Spinal cord (tissue), 10 donors: Measurements from ENCODE around the gene SCAI. TPM values are rescaled to one million over a fixed set of nuclear protein-coding genes. Genes with fewer than 3 reads are reported as not detected.

Experiments
- DNase-seq, 6 donors: peaks; one replicate each; pipeline versions ENCODE4 v3.0.0 to v3.0.0-alpha.2; 2013 to 2015; ENCODE audit warnings: low spot score in 6 of 6, low read depth in 4 of 6
- H3K27ac ChIP-seq: one replicate; pipeline ENCODE4 v1.5.1; 2013; ENCODE audit warnings: low read depth, low read length, control low read depth
- H3K27me3 ChIP-seq: one replicate; pipeline ENCODE4 v1.6.1; 2013; ENCODE audit warnings: low read length; ENCODE audit not compliant: control insufficient read depth, insufficient read depth
- H3K36me3 ChIP-seq: one replicate; pipeline ENCODE4 v1.6.1; 2013; ENCODE audit warnings: low read length; ENCODE audit not compliant: control insufficient read depth, insufficient read depth
- H3K4me1 ChIP-seq: one replicate; pipeline ENCODE4 v1.6.1; 2013; ENCODE audit warnings: low read length; ENCODE audit not compliant: control insufficient read depth, insufficient read depth
- H3K4me3 ChIP-seq: one replicate; pipeline ENCODE4 v1.5.1; 2013; ENCODE audit warnings: low read depth, low read length, control low read depth
- H3K9me3 ChIP-seq: one replicate; pipeline ENCODE4 v1.6.1; 2013; ENCODE audit warnings: low read length; ENCODE audit not compliant: control insufficient read depth, insufficient read depth
- WGBS: methylation state at CpG from one replicate; pipeline ENCODE4 v1.1.5; 2013; ENCODE audit warnings: missing lambda C conversion rate; ENCODE audit not compliant: insufficient coverage; 5-methylcytosine and 5-hydroxymethylcytosine counted together
- polyA plus RNA-seq, 2 donors: library from polyadenylated mRNA; unstranded; fragments of 120-200 nt; gene quantifications; one replicate each; pipeline ENCODE4 v1.2.1, GENCODE V29; 2013; ENCODE audit not compliant: insufficient read length in 2 of 2
- total RNA-seq, 2 donors: library from RNA; depleted of rRNA in 1 of 2; stranded (reverse); fragments of 120-200 nt in 1 of 2; fragments of >200 nt in 1 of 2; gene quantifications; one replicate each; pipeline versions ENCODE4 v1.2.3 to v1.2.4, GENCODE V29; 2013 to 2014
- donor health status: healthy.

SCAI gene
- total and polyA plus RNA-seq, 4 donors = 11.7 to 36.6 (median 16.0) TPM

GRCh38 chr9:125151730-125152129 is 8.4 kb upstream of the SCAI start:
- no peak for DNase-seq
- Histone ChIP-seq H3K4me1 (no peaks in the 10 kb centered on the region), H3K27ac (no peak overlapping the region), H3K36me3 (peaks cover 33% of the 10 kb centered on the region), H3K9me3 (no peaks in the 10 kb centered on the region), H3K4me3 (no peak overlapping the region), H3K27me3 (no peaks in the 10 kb centered on the region)
- no CpG with 5 or more reads among the region's 2 CpGs for WGBS

- DNase-seq = no peak
- H3K4me1 ChIP-seq = no peaks in the 10 kb centered on the region
- no peak overlapping the region for H3K27ac ChIP-seq
- no peaks in the 10 kb centered on the region for H3K9me3 ChIP-seq
- H3K27me3 ChIP-seq = no peaks in the 10 kb centered on the region
- WGBS = 93% methylated on average over 11 of the region's 12 CpGs
- peaks cover 30% of the 10 kb centered on the region for H3K36me3 ChIP-seq
- H3K4me3 ChIP-seq = no peak overlapping the region
These were observed 7.3 kb upstream of the SCAI start for GRCh38 chr9:125150349-125151245.

GRCh38 chr9:125147401-125147951 is 4.1 kb upstream of the SCAI start:
- Histone ChIP-seq H3K4me1 (peaks cover 4% of the 10 kb centered on the region), H3K36me3 (peaks cover 21% of the 10 kb centered on the region), H3K27ac (no peak overlapping the region), H3K27me3 (no peaks in the 10 kb centered on the region), H3K9me3 (no peaks in the 10 kb centered on the region), H3K4me3 (no peak overlapping the region)
- no CpG with 5 or more reads among the region's 3 CpGs for WGBS
- DNase-seq = no peak

GRCh38 chr9:125146247-125146646 is 2.9 kb upstream of the SCAI start:
- no peak overlapping the region for H3K4me3 ChIP-seq
- WGBS = no CpG with 5 or more reads among the region's 4 CpGs
- DNase-seq = no peak
- H3K4me1 ChIP-seq = peaks cover 4% of the 10 kb centered on the region
- no peaks in the 10 kb centered on the region for H3K9me3 ChIP-seq
- no peak overlapping the region for H3K27ac ChIP-seq
- no peaks in the 10 kb centered on the region for H3K27me3 ChIP-seq
- peaks cover 10% of the 10 kb centered on the region for H3K36me3 ChIP-seq

GRCh38 chr9:125145425-125145824 is 2.1 kb upstream of the SCAI start:
- DNase-seq = no peak
- Histone ChIP-seq H3K27me3 (no peaks in the 10 kb centered on the region), H3K27ac (no peak overlapping the region), H3K4me3 (no peak overlapping the region), H3K9me3 (no peaks in the 10 kb centered on the region), H3K4me1 (peaks cover 4% of the 10 kb centered on the region), H3K36me3 (peaks cover 2% of the 10 kb centered on the region)
- WGBS = no CpG with 5 or more reads among the region's 4 CpGs

GRCh38 chr9:125142560-125143376 is 560 bp downstream of the SCAI start:
- DNase-seq = peak in 2 of 6 donors; percentile 22 to 57
- H3K27ac ChIP-seq = no peak overlapping the region

GRCh38 chr9:125141751-125142150 is 1.6 kb downstream of the SCAI start:
- Histone ChIP-seq H3K4me1 (peaks cover 9% of the 10 kb centered on the region), H3K27ac (no peak overlapping the region), H3K27me3 (no peaks in the 10 kb centered on the region), H3K9me3 (no peaks in the 10 kb centered on the region), H3K36me3 (peaks cover 6% of the 10 kb centered on the region), H3K4me3 (no peak overlapping the region)
- DNase-seq = no peak
- WGBS = 50% methylated on average over 1 of the region's 4 CpGs

More at GRCh38 chr9:125142560-125143376, 560 bp downstream of the SCAI start:
- H3K4me1 ChIP-seq = peaks cover 9% of the 10 kb centered on the region
- peaks cover 6% of the 10 kb centered on the region for H3K36me3 ChIP-seq
- WGBS = 1% methylated on average over 46 of the region's 54 CpGs
- peak overlapping the region; percentile 47 for H3K4me3 ChIP-seq
- no peaks in the 10 kb centered on the region for H3K27me3 ChIP-seq
- no peaks in the 10 kb centered on the region for H3K9me3 ChIP-seq

- DNase-seq = no peak
- H3K4me1 ChIP-seq = peaks cover 9% of the 10 kb centered on the region
- H3K27ac ChIP-seq = no peak overlapping the region
- H3K36me3 ChIP-seq = peaks cover 6% of the 10 kb centered on the region
- WGBS = no CpG with 5 or more reads among the region's 3 CpGs
- H3K9me3 ChIP-seq = no peaks in the 10 kb centered on the region
- H3K27me3 ChIP-seq = no peaks in the 10 kb centered on the region
- no peak overlapping the region for H3K4me3 ChIP-seq
These were observed 2.1 kb downstream of the SCAI start for GRCh38 chr9:125141251-125141650.

GRCh38 chr9:125140576-125140975 is 2.8 kb downstream of the SCAI start:
- H3K27ac ChIP-seq = no peak overlapping the region
- peaks cover 6% of the 10 kb centered on the region for H3K36me3 ChIP-seq
- peaks cover 9% of the 10 kb centered on the region for H3K4me1 ChIP-seq
- no peak for DNase-seq
- H3K9me3 ChIP-seq = no peaks in the 10 kb centered on the region
- WGBS = no CpG with 5 or more reads among the region's 1 CpG
- no peak overlapping the region for H3K4me3 ChIP-seq
- H3K27me3 ChIP-seq = no peaks in the 10 kb centered on the region
